Endodermal cell (in vitro differentiated cells): Measurements from ENCODE around the gene SPOCK1. TPM values are rescaled to one million over a fixed set of nuclear protein-coding genes. Genes with fewer than 3 reads are reported as not detected.

Experiments
- DNase-seq: peaks from one replicate; pipeline ENCODE4 v3.0.0-alpha.2; 2017
- H3K27ac ChIP-seq: 2 replicates; pipeline ENCODE4 v1.5.1; 2013; ENCODE audit warnings: mild to moderate bottlenecking, low read depth, low read length, moderate library complexity
- H3K27me3 ChIP-seq: 2 replicates; pipeline ENCODE4 v1.6.1; 2013; ENCODE audit warnings: mild to moderate bottlenecking, low read length, moderate library complexity; ENCODE audit not compliant: insufficient read depth, control insufficient read depth, poor library complexity, severe bottlenecking
- H3K36me3 ChIP-seq: 2 replicates; pipeline ENCODE4 v1.7.0; 2013; ENCODE audit warnings: mild to moderate bottlenecking, low read length, moderate library complexity; ENCODE audit not compliant: control insufficient read depth, insufficient read depth
- H3K4me1 ChIP-seq: one replicate; pipeline ENCODE4 v1.7.0; 2013; ENCODE audit warnings: low read length; ENCODE audit not compliant: control insufficient read depth, insufficient read depth
- H3K4me3 ChIP-seq: 2 replicates; pipeline ENCODE4 v1.5.1; 2013; ENCODE audit warnings: mild to moderate bottlenecking, low read length, moderate library complexity
- H3K9ac ChIP-seq: 2 replicates; pipeline ENCODE4 v1.6.1; 2013; ENCODE audit warnings: mild to moderate bottlenecking, low read length, moderate library complexity; ENCODE audit not compliant: poor library complexity, severe bottlenecking; ENCODE audit errors: extremely low read depth
- H3K9me3 ChIP-seq: 2 replicates; pipeline ENCODE4 v1.6.1; 2013; ENCODE audit warnings: mild to moderate bottlenecking, low read length, moderate library complexity; ENCODE audit not compliant: control insufficient read depth
- H3K27ac Mint-ChIP-seq: 2 replicates; pipeline ENCODE4 v1.8.0; 2020; ENCODE audit warnings: mixed read lengths
- H3K27me3 Mint-ChIP-seq: 2 replicates; pipeline ENCODE4 v1.8.0; 2021; ENCODE audit warnings: mild to moderate bottlenecking, mixed read lengths; ENCODE audit not compliant: insufficient read depth
- H3K36me3 Mint-ChIP-seq: 2 replicates; pipeline ENCODE4 v1.8.0; 2020; ENCODE audit warnings: low read depth, mixed read lengths
- H3K4me1 Mint-ChIP-seq: 2 replicates; pipeline ENCODE4 v1.8.0; 2020; ENCODE audit warnings: mixed read lengths
- H3K4me3 Mint-ChIP-seq: 2 replicates; pipeline ENCODE4 v1.8.0; 2020; ENCODE audit warnings: mild to moderate bottlenecking, moderate library complexity, mixed read lengths
- H3K9me3 Mint-ChIP-seq: 2 replicates; pipeline ENCODE4 v1.8.0; 2020; ENCODE audit warnings: mild to moderate bottlenecking, mixed read lengths
- CTCF ChIP-seq: fragments of 200-600 bp; sonication (generic); conservative IDR thresholded peaks from 2 replicates; pipeline ENCODE4 v1.5.0; 2021; ENCODE audit warnings: antibody characterized with exemption, mild to moderate bottlenecking
- WGBS, 2 experiments: methylation state at CpG; one replicate each; pipeline versions ENCODE4 v1.1.5 to v1.1.7; 2013; ENCODE audit warnings: missing lambda C conversion rate in 2 of 2, mixed read lengths in 1 of 2; ENCODE audit not compliant: insufficient coverage in 1 of 2, insufficient read length in 1 of 2; 5-methylcytosine and 5-hydroxymethylcytosine counted together
- total RNA-seq, 2 donors: library from RNA; stranded (reverse); fragmentation: NEBNext Ultra II Directional in 1 of 2; extraction: Animal tissue kit (Norgen Biotek cat#: 25700) in 1 of 2; gene quantifications; 2 replicates in 1 of 2; 3 replicates in 1 of 2; pipeline ENCODE4 v1.2.1, GENCODE V29; 2021

SPOCK1 gene
- total RNA-seq, 2 donors from 2014 or later, result 25.8 to 39.8 TPM

- H3K4me1 ChIP-seq, result no peaks in the 10 kb centered on the region
- no peak overlapping the region for H3K27ac ChIP-seq
- Mint-ChIP-seq H3K36me3 (no peaks in the 10 kb centered on the region), H3K4me1 (no peaks in the 10 kb centered on the region), H3K27ac (no peak overlapping the region), H3K4me3 (no peak overlapping the region), H3K27me3 (peaks cover 2% of the 10 kb centered on the region), H3K9me3 (peaks cover 4% of the 10 kb centered on the region)
- no peak overlapping the region for H3K4me3 ChIP-seq
- no peak for TF ChIP-seq CTCF
- H3K9ac ChIP-seq, result no peak overlapping the region
- no peaks in the 10 kb centered on the region for H3K36me3 ChIP-seq
- H3K27me3 ChIP-seq, result no peaks in the 10 kb centered on the region
- H3K9me3 ChIP-seq, result peaks cover 7% of the 10 kb centered on the region
- 88 to 100% methylated on average over 3 to 4 of the region's 4 CpGs for WGBS, 2 experiments
- no peak for DNase-seq
Measured at GRCh38 chr5:137098663-137099062, 400.5 kb downstream of the SPOCK1 start.

- no peaks in the 10 kb centered on the region for H3K4me1 ChIP-seq
- no peak overlapping the region for H3K27ac Mint-ChIP-seq
- DNase-seq, result no peak
- H3K27me3 Mint-ChIP-seq, result peaks cover 2% of the 10 kb centered on the region
- H3K27ac ChIP-seq, result no peak overlapping the region
- TF ChIP-seq CTCF, result no peak
- H3K36me3 ChIP-seq, result no peaks in the 10 kb centered on the region
- H3K27me3 ChIP-seq, result no peaks in the 10 kb centered on the region
- peaks cover 1% of the 10 kb centered on the region for H3K9me3 Mint-ChIP-seq
- no peak overlapping the region for H3K9ac ChIP-seq
- no peaks in the 10 kb centered on the region for H3K4me1 Mint-ChIP-seq
- WGBS, 2 experiments, result 97% methylated on average over 1 of the region's 1 CpG; no CpG with 5 or more reads in 1 of the 2 experiments
- no peak overlapping the region for H3K4me3 ChIP-seq
- H3K4me3 Mint-ChIP-seq, result no peak overlapping the region
- no peaks in the 10 kb centered on the region for H3K36me3 Mint-ChIP-seq
- peaks cover 3% of the 10 kb centered on the region for H3K9me3 ChIP-seq
Measured at GRCh38 chr5:137098238-137098637, 400.9 kb downstream of the SPOCK1 start.

- Mint-ChIP-seq H3K36me3 (no peaks in the 10 kb centered on the region), H3K9me3 (no peaks in the 10 kb centered on the region), H3K27me3 (peaks cover 2% of the 10 kb centered on the region), H3K4me1 (no peaks in the 10 kb centered on the region), H3K4me3 (no peak overlapping the region), H3K27ac (no peak overlapping the region)
- Histone ChIP-seq H3K9ac (no peak overlapping the region), H3K27me3 (no peaks in the 10 kb centered on the region), H3K9me3 (no peaks in the 10 kb centered on the region), H3K4me1 (no peaks in the 10 kb centered on the region), H3K4me3 (no peak overlapping the region), H3K36me3 (no peaks in the 10 kb centered on the region), H3K27ac (no peak overlapping the region)
- no peak for DNase-seq
- WGBS, 2 experiments, result 91 to 94% methylated on average over 3 of the region's 3 CpGs
- TF ChIP-seq CTCF, result no peak
Measured at GRCh38 chr5:137097203-137097602, 401.9 kb downstream of the SPOCK1 start.
